Measurements from ENCODE around the gene CMTM6.
"Not testable (repeated sequence)": the region's sequence is repeated elsewhere in the genome, so short reads cannot be mapped to it uniquely, and the experiment has no call there.

Gene CMTM6

DNA sequence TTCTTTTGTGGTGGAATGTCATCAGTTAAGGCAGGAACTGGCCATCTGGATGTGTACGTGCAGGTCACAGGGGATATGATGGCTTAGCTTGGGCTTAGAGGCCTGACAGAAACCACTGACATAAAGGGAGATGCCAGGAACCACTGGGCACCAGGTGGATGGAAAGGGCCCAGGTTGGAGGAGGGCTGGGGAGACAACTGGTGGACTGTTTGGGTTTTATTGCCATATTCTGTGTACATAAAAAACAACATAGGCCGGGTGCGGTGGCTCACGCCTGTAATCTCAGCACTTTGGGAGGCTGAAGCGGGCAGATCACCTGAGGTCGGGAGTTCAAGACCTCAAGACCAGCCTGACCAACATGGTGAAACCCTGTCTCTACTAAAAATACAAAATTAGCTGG is 35.8 kb downstream of the CMTM6 start:
- DNase-seq (ENCODE audit: low read depth) = not testable (repeated sequence)

- not testable (repeated sequence) for DNase-seq (ENCODE audit: low read depth)
Measured at GRCh38 chr3:32464726-32465125, 37.9 kb downstream of the CMTM6 start.

DNA sequence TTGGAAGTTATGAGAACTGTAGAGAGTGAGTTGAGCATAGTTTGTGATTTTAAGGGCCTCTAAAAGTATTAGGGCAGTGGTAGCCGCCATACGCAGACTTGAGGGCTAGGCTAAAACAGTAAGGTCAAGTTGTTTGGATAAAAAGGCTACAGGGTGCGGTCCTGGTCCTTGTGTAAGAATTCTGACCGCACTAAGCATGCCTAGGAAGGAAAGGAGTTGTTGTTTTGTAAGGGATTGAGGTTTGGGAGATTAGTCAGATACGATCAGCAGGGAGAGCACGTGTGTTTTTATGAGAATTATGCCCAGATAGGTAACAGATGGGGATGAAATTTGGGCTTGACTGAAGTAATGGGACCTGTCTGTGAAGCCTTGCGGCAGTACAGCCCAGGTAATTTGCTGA is 39.2 kb downstream of the CMTM6 start:
- not testable (repeated sequence) for DNase-seq (ENCODE audit: low read depth)

GRCh38 chr3:32462191-32462986 is 40.3 kb downstream of the CMTM6 start:
- not testable (repeated sequence) for DNase-seq (ENCODE audit: low read depth)

- not testable (repeated sequence) for DNase-seq (ENCODE audit: low read depth)
Measured at GRCh38 chr3:32460817-32461496, 41.7 kb downstream of the CMTM6 start.

DNA sequence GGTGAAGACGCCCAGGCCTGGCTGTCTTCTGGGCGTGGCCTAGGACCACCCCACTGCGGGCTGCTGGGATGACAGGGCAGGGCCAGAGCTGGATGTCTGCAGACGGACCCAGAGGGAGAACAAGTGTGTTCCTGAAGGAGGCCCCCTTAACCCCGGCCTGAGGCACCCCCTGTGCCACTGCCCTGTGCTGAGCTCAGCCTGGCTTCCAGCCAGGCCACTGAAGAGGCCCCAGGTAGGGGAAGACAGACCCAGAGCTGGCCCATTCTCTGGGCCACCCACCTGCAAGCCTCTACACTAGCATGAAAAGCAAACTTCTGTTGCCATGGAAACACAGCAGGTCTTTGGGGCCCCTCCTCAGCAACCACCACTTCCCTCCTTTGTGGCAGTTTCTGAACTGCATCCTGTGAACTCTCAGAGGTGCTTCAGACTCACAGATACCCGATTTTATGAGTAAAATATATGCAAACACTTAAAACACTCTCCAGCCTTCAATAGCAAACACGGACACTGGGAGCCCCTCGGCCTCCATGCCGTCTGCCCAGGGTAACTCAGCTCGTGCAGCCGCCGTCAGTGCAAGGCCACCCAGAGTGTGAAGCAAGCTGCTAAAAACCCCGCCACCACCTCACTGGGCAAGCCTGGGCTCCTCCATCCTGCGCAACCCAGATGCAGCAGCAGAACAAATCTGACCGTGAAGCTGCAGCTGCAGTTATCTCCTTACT is 42.5 kb downstream of the CMTM6 start:
- peak; percentile 54 for DNase-seq (ENCODE audit: low read depth)

GRCh38 chr3:32459450-32459849 is 43.2 kb downstream of the CMTM6 start:
- no peak for DNase-seq (ENCODE audit: low read depth)

DNA sequence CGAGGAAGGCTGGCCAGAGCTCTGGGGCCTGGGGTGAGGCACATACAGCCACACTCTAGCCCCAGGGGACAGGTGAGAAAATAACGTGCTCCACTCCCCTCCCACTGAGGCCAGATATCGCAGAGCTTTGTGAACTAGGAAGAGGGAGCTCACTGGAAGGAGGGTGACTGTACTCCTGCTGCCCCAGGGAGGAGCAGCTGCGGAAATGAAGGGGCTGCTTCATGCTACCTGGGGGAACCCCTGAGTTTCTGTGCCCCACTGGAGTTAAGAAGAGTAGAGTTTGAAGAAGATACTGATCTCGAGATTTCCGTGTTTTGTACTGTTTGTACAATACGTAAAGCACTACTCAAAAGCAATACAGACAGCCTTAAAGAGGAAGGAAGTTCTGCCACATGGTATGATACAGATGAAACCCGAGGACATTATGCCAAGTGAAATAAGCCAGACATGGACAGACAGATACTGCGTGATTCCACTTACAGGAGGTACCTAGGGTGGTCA is 44.6 kb downstream of the CMTM6 start:
- DNase-seq (ENCODE audit: low read depth) = peak; percentile 37

GRCh38 chr3:32456429-32457130 is 46.1 kb downstream of the CMTM6 start:
- no peak for DNase-seq (ENCODE audit: low read depth)

GRCh38 chr3:32455609-32456428 is 46.8 kb downstream of the CMTM6 start:
- DNase-seq (ENCODE audit: low read depth) = no peak

GRCh38 chr3:32454731-32455608 is 47.7 kb downstream of the CMTM6 start:
- DNase-seq (ENCODE audit: low read depth) = no peak

DNA sequence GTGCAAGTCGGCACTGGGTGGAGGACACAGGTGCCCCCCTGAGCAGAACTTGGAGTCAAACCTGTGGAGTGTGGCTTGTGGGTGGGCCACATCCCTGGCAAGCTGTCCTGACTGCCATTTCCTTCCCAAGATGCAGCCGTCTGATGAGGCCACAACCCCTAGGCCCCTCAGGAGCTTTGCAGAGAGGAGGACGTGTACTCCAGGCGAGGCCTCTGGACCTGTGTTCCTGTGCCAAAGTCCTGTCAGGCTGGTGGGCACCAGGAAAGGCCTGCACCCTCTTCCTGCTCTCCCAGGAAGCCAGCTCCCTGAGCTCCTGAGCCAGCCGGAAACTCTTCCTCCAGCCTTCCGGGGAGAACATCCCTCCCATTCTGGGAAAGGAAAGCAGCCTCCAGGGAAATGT is 48.5 kb downstream of the CMTM6 start:
- no peak for DNase-seq (ENCODE audit: low read depth)

DNA sequence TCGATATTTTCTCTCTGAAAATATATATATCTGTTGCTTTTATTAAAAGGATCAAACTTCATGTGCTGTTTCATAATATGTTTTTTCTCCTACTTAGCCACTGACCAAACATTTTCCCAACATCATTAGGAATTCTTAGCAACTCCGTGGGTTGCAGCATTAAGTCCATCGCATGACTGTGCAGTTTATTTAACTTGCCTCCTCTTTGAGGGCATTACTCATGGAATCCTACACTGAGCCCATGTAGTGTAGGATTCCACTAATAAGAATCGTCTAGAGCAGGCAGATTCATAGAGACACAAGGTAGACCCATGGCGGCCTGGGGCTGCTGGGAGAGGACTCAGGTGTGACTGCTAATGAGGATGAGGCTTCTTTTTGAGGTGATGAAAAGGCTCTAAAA is 49.3 kb downstream of the CMTM6 start:
- DNase-seq (ENCODE audit: low read depth) = no peak

- DNase-seq (ENCODE audit: low read depth) = no peak
Measured at GRCh38 chr3:32452009-32452408, 50.6 kb downstream of the CMTM6 start.

GRCh38 chr3:32450992-32451659 is 51.5 kb downstream of the CMTM6 start:
- DNase-seq (ENCODE audit: low read depth) = no peak

- no peak for DNase-seq (ENCODE audit: low read depth)
Measured at GRCh38 chr3:32450426-32450825, 52.2 kb downstream of the CMTM6 start.

DNA sequence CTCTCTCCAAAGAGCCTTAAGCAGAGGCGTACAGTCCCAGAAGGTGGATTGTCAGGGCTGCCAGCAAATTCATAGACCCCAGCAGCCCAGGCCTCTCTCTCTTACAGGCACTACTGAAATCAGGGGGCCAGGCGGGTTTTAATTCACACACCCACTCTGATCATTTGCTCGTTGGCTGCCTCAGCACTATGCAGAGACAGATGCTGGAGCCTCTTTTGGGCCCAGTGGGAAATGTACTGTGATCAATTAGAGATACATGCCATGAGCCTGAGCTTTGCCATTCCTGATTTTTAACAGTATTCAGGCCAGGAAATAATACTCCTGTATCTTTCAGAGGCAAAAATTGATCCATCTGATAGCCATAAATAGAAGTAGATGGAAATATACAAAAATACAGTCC is 53.0 kb downstream of the CMTM6 start:
- DNase-seq (ENCODE audit: low read depth) = no peak

DNA sequence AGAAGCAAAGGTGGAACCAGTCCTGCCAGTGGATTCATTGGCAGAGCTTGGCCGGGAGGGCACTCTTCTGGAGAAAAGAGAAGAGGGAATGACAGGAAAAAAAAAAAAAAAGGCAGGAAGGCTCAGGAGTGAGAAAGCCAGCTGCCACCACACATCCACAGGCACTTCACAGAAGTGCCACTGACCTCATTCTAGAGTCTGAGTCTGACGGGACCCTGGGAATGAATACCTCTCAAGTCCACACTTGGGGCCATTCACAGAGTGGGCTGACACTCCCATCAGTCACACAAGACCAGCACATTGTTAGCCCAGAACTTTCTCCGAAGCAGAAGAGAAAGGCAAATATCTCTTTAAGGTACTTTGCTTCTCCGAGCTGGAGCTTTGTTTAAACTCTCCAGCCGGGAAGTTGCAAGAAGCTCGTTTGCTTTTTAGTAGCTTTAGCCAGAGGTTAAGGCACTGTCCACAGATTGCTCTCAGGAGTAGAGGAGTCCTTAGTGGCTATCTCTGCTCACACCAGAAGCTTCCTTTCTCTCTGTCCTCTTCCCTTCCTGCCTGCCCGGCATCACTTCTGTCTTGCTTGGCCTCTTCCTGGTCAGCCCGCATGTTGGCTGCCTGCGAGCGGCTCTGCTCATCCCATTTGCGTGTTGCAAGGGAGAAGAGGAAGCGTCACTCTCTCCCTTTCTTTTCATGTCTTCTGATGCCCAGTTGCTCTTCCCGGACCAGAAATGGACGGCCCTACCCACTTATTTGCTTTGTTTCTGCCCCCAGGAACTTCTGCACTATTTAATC is 53.8 kb downstream of the CMTM6 start:
- DNase-seq (ENCODE audit: low read depth) = no peak
